ENCODE results near the gene RUVBL2.
"Not testable (repeated sequence)": the region's sequence is repeated elsewhere in the genome, so short reads cannot be mapped to it uniquely, and the experiment has no call there.

RUVBL2 gene

GRCh38 chr19:49042177-49042576, 48.5 kb downstream of the RUVBL2 start:
- DNase-seq (ENCODE audit: low read depth in 2 of 2, low spot score in 1 of 2), result no peak

DNA sequence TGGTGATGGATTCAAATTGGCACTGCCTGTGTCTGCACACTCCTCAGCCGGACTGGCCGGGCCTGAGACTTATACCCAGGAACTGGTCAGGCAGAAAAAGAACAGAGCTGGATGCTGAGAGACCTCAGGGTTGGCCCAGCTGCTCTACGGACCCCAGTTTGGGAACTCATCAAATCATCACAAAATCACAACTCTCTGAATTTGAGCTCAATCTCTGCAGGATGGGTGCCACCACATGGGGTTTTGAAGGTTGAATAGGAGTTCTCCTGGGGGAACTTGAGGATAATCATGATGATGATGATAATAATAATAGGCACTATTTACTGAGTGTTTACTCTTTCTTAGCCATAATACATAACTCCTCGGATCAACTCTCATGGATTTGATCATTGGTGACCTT, 49.0 kb downstream of the RUVBL2 start:
- DNase-seq (ENCODE audit: low read depth in 2 of 2, low spot score in 1 of 2), result not testable (repeated sequence)

GRCh38 chr19:49043548-49043947, 49.9 kb downstream of the RUVBL2 start, which contains the start of gene CGB5:
TSS of gene CGB5 (plus strand) at chr19:49043848. CDS start at chr19:49044210, 362 bp downstream.
- not testable (repeated sequence) for DNase-seq (ENCODE audit: low read depth in 2 of 2, low spot score in 1 of 2)

DNA sequence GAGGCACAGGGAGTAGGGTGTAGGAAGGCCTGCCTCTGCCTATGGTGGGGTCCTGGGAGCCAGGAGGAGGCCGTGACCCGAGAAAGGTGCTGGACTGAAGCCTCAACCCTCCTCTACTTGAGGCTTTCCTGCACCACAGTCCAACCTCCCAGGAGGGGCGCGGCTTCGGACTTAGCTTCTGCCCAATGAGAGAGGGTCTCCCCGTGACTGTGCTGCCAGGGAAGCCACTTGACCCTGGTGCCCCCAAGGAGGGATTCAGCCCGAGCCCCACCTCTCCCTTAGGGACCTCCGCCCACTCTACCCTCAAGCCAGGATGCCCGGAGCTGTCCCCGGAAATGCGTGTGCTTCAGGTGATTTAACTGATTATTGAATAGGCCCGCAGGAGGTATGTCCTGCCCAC, 55.3 kb downstream of the RUVBL2 start, which contains the start of gene CGB8:
CGB8 (minus strand) TSS at position 101 of the 400 bp plus-strand sequence. CDS start 372 bp downstream, outside the sequence.
- DNase-seq (ENCODE audit: low read depth in 2 of 2, low spot score in 1 of 2), result not testable (repeated sequence)

DNA sequence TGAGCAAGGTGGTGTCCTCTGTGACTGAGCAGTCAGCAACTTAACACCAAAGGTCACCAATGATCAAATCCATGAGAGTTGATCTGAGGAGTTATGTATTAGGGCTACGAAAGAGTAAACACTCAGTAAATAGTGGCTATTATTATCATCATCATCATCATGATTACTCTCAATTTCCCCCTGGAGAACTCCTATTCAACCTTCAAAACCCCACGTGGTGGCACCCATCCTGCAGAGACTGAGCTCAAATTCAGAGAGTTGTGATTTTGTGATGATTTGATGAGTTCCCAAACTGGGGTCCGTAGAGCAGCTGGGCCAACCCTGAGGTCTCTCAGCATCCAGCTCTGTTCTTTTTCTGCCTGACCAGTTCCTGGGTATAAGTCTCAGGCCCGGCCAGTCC, 56.1 kb downstream of the RUVBL2 start:
- DNase-seq (ENCODE audit: low read depth in 2 of 2, low spot score in 1 of 2), result not testable (repeated sequence)

- DNase-seq (ENCODE audit: low read depth in 2 of 2, low spot score in 1 of 2), result not testable (repeated sequence)
These were observed 56.8 kb downstream of the RUVBL2 start for GRCh38 chr19:49050376-49051033.

DNA sequence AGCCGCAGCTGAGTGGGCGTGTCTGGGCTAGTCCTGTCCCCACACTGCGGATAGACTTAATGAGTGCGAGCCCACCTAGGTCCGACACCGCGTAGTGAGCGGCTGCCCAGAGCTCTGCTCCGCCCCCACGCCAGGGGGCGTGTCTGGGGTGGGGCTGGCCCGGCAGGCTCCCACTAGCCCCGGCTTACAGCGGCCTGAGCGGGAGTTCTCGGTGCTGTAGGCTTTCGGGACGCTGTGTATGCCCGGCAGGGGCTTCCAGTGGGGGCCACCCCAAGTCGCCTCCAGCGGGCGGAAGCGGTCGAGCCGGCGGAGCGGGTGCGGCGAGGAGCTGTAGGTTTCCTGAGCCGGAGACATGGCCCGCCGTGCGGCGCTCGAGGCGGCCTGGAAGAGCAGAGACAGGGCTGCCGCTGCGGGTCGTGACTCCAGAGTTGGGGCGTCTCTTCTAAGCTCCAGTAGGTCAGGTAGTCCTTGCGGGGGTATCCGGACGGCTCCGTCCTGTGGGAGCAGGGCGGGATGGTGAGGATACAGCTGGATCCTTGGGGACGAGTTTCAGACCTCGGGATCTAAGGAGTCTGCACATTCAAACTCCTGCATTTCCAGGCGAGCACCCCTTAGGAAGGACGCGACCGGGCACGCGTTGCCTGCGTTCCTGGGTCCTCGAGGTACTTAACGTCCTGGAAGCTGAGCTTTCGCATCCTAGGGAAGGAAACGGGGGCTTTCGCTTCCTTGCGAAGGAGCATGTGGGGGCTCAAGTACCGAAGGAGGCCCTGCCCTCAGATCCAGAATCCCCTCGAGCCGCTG, 62.6 kb downstream of the RUVBL2 start:
- peak in 1 of 2 donors; percentile 17 for DNase-seq (ENCODE audit: low read depth in 2 of 2, low spot score in 1 of 2)

DNA sequence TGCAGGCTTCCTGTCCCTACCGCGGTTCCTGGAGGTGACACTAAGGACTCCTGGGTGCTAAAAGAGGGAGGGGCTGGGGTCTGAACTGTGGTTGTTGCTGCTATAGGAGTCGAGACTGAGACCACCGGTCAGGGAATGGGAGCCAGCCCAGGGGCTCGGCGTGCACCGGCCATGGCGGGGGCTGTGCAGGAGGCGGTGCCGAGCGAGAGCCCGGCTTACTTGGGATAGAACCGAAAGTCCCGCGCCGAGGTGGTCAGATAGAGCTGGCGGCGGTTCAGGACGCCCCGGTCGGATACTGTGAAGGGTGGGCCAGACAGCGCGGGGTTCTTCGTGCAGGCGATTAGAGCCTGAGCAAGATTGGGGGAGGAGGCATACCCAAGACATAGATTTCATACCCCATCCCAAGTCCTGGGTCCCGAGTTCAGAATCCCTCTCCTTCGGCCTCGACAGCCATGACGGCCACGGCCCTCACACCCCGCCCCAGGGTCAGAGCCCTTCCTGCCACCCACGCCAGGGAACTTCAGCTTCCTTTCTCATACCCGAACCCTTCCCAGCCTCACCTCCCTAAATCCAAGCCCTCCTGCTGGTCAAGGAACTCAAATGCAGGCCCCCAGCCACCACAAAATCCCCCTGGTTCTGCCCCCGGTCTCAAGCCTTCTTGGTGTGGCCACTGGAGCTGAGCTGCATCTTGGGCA, 63.4 kb downstream of the RUVBL2 start:
- not testable (repeated sequence) for DNase-seq (ENCODE audit: low read depth in 2 of 2, low spot score in 1 of 2)

DNA sequence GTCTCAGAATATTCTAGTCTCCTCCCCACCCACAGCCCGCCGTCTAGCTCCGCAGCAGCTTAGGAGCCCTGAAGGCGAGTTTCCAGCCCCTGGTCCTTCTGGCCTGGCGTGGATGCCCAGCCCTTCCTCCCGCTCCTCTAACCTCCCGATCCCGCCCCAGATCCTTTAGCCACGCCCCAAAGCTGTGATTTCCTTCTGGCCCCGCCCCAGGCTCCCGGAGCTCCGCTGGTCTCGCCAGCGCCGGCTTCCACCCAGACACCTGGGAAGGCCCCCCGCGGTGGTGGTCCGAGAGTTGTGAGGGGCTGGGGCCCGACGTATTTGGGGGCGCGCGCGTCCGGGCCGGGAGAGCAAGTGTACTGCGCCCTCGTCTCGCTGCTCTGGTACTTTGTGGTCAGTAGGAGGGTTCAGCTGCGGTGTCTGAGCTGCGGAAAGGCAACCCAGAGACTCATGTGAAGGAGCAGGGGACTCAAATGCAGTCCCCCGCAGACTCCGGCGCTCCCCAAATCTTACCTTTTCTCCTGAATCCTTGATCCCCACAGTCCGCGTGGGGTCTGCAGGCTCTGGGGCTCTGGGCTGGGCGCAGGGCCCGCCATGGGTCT, 64.0 kb downstream of the RUVBL2 start, which contains the start of gene CGB7:
CGB7 (minus strand) TSS at position 114 of the 599 bp plus-strand sequence. CDS start 2,374 bp downstream, outside the sequence.
- DNase-seq (ENCODE audit: low read depth in 2 of 2, low spot score in 1 of 2), result no peak

- DNase-seq (ENCODE audit: low read depth in 2 of 2, low spot score in 1 of 2), result no peak
These were observed 64.9 kb downstream of the RUVBL2 start for GRCh38 chr19:49058562-49058961.

GRCh38 chr19:49059053-49059452, 65.4 kb downstream of the RUVBL2 start:
- DNase-seq (ENCODE audit: low read depth in 2 of 2, low spot score in 1 of 2), result no peak

DNA sequence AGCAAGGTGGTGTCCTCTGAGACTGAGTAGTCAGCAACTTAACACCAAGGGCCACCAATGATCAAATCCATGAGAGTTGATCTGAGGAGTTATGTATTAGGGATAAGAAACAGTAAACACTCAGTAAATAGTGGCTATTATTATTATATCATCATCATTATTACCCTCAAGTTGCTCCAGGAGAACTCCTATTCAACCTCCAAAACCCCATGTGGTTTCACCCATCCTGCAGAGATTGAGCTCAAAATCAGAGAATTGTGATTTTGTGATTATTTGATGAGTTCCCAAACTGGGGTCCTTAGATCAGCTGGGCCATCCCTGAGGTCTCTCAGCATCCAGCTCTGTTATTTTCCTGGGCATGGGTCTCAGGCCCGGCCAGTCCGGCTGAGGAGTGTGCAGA, 67.3 kb downstream of the RUVBL2 start:
- no peak for DNase-seq (ENCODE audit: low read depth in 2 of 2, low spot score in 1 of 2)

GRCh38 chr19:49061445-49061844, 67.8 kb downstream of the RUVBL2 start:
- no peak for DNase-seq (ENCODE audit: low read depth in 2 of 2, low spot score in 1 of 2)

GRCh38 chr19:49064029-49064629, 70.4 kb downstream of the RUVBL2 start:
- no peak for DNase-seq (ENCODE audit: low read depth in 2 of 2, low spot score in 1 of 2)

GRCh38 chr19:49064768-49065611, 71.3 kb downstream of the RUVBL2 start, which contains the start of gene NTF4:
TSS of gene NTF4 (minus strand) at chr19:49064818. CDS start at chr19:49061997, 2,821 bp downstream.
- no peak for DNase-seq (ENCODE audit: low read depth in 2 of 2, low spot score in 1 of 2)
